Bronchial epithelial cell (primary cell): ENCODE data around the gene TF. TPM values are rescaled to one million over a fixed set of nuclear protein-coding genes. Genes with fewer than 3 reads are reported as not detected.

Experiments
- DNase-seq: peaks from one replicate; pipeline ENCODE4 v3.0.0-alpha.2; 2010; ENCODE audit warnings: low read depth
- FAIRE-seq: peaks from 2 replicates; lab custom pipeline; 2011; peaks lifted over from hg19 to GRCh38; lab: Jason Lieb, UNC
- H3K27me3 ChIP-seq: 2 replicates; pipeline ENCODE4 v1.5.1; 2011; ENCODE audit warnings: low read length; ENCODE audit not compliant: control insufficient read depth, insufficient read depth
- H3K36me3 ChIP-seq: 2 replicates; pipeline ENCODE4 v1.5.1; 2011; ENCODE audit warnings: low read length; ENCODE audit not compliant: control insufficient read depth, insufficient read depth
- H3K4me3 ChIP-seq: 2 replicates; pipeline ENCODE4 v1.5.1; 2011; ENCODE audit warnings: mild to moderate bottlenecking, low read depth, low read length, control low read depth
- total RNA-seq: library from RNA; depleted of rRNA; stranded (reverse); fragments of >200 nt; gene quantifications from 2 replicates; pipeline ENCODE4 v1.2.1, GENCODE V29; 2014
- TF ChIP-seq, protein P1 (sequence below): IDR thresholded peaks from 2 replicates; pipeline ENCODE4 v1.5.1; 2011; ENCODE audit warnings: mild to moderate bottlenecking, moderate library complexity, low read length, control low read depth, inconsistent platforms; ENCODE audit not compliant: insufficient read depth, severe bottlenecking

The TF gene
- total RNA-seq, 1 donor from 2014 or later = under 0.01 TPM

DNA sequence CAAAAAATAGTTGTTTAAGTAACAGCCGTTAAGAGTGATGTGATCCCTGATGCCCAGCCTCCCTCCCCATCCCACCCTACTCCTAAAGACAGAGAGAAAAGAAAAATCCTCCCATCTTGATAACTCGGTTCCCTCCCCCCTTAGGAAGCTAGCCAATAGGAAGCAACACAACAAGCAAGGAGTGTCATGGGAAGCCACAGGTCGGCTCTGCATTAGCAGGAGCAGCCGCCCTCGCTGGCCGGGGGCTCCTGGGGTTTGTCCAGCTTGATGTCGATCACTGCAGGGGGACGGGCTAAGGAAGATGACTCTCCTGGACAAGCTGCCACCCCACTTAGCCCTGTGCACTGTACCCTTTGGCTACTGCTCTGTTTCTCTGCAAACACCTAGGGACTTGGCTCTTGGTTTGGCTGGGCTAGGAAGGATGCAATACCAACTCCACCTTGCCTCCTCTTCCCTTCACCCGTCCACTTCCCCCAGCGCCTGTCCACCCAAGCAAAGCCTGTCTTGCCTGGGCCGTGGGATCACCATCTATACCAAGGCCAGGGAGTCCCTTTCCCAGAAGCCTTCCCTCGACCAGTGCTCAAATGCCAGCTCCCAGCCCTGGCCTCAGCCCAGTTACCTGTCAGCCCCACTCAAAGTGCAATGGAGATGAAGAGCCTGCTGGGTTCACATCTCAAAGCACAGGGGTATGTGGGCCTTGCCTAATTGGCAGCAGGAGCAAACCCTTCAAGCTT is 82.5 kb downstream of the TF start:
- peaks cover 1% of the 10 kb centered on the region for H3K36me3 ChIP-seq

DNA sequence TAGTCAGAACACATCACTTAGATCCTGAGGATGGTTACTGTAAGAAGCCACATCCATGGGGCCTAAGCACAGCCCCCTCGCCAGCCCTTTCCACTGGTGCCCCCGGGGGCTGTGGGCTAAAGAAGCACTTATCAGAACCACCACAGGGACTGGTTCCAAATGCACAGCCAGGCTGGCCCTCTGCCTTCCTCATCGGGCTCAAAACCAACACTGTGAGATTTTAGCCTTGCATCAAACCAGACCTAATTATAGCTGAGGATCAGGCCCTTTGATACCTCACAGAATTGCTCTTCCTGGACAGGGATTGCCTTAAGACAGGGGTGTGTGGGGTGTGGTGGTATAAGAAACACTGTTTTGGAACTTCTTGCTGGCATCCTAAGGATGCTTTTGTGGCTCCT is 83.1 kb downstream of the TF start:
- Histone ChIP-seq H3K4me3 (no peak overlapping the region), H3K27me3 (no peaks in the 10 kb centered on the region), H3K36me3 (no peaks in the 10 kb centered on the region)
- TF ChIP-seq, protein P1, sequence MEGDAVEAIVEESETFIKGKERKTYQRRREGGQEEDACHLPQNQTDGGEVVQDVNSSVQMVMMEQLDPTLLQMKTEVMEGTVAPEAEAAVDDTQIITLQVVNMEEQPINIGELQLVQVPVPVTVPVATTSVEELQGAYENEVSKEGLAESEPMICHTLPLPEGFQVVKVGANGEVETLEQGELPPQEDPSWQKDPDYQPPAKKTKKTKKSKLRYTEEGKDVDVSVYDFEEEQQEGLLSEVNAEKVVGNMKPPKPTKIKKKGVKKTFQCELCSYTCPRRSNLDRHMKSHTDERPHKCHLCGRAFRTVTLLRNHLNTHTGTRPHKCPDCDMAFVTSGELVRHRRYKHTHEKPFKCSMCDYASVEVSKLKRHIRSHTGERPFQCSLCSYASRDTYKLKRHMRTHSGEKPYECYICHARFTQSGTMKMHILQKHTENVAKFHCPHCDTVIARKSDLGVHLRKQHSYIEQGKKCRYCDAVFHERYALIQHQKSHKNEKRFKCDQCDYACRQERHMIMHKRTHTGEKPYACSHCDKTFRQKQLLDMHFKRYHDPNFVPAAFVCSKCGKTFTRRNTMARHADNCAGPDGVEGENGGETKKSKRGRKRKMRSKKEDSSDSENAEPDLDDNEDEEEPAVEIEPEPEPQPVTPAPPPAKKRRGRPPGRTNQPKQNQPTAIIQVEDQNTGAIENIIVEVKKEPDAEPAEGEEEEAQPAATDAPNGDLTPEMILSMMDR = no peak
- FAIRE-seq = no peak
- no peak for DNase-seq

More for the DNA sequence above, 82.5 kb downstream of the TF start:
- DNase-seq = no peak
- FAIRE-seq = no peak
- H3K4me3 ChIP-seq = no peak overlapping the region
- TF ChIP-seq, protein P1 = no peak
- no peaks in the 10 kb centered on the region for H3K27me3 ChIP-seq

DNA sequence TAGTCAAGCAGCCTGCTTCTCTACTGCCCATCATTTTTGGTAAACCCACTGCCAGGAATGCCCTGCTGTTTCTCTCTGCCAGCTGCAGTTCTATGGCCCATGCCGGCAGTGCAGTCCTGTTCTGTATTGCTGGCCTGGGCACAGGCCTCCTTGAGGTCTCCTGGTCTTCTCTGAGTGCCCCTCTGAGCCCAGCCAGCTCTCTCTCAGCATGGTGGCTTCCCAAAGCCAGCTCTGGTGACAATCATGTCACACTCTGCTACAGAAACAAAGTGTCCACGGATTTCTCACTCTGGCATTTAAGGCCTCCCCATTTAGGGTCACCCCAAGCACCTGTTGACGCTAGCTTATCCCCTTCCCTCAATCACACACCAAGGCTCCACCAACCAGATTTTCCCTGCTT is 83.9 kb downstream of the TF start:
- Histone ChIP-seq H3K27me3 (no peaks in the 10 kb centered on the region), H3K4me3 (no peak overlapping the region), H3K36me3 (no peaks in the 10 kb centered on the region)
- DNase-seq (no peak), FAIRE-seq (no peak)
- TF ChIP-seq, protein P1 = no peak

DNA sequence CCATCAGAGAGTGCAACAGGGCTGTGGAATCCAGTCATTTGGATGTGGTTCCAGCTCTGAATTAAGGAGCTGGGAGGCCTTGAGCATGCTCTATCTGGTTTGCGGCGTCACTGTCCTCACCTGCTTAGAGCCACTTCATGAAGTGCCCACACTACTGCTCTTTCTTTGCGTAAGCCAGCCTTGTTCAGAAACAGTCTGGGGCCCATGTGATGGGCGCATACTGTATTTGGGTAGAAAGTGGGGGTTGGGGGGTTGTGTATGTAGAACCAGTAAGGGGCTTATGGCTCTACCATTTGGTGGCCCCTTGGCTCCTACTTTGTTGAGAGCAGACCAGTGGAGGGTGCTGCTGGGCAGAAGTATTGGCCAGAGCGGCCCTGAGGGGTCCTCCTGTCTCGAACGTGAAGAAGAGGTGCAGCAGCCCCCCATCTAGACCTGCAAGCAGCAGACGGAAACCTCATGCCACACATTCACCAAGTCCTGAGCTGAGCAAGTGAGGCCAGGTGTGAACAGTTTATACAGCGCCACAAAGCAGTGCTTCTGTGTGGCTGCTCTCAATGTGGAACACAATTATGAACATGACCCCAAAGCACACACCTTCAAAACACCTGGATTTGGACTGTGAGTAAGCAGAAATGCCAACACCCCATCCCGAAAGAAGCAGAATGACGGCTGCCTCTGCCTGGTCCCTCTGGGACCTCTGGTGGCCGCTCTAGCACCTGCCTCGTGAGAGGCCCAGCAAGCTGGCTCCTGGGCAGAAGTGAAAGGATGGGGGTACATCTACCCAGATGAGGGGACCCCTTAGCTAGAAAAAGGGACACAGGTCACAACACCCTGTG is 86.0 kb downstream of the TF start:
- Histone ChIP-seq H3K4me3 (no peak overlapping the region), H3K27me3 (no peaks in the 10 kb centered on the region), H3K36me3 (no peaks in the 10 kb centered on the region)
- TF ChIP-seq, protein P1 = peak; percentile 16
- FAIRE-seq (peak; percentile 93), DNase-seq (no peak)

DNA sequence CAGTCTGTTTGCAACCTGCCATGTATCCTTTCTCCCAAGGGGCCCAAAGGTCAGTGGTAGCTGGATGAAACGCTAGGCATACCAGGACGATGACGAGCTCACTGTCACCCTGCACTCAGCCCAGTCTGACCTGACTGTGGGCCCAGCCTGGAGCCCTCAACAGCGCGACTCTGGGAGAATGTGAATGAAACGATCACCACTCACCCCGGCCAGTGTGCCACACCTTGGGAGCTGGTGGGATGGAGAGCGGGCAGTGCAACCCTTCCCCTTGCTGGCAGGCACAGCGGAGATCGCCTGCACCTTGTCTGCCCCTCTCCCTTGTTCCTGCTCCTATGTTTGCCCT is 86.6 kb downstream of the TF start:
- TF ChIP-seq, protein P1 = no peak
- Histone ChIP-seq H3K36me3 (no peaks in the 10 kb centered on the region), H3K4me3 (no peak overlapping the region), H3K27me3 (no peaks in the 10 kb centered on the region)
- DNase-seq (no peak), FAIRE-seq (peak; percentile 36)
